Sigmoid colon (tissue), 7 donors: Measurements from ENCODE around the gene NUDT2. TPM values are rescaled to one million over a fixed set of nuclear protein-coding genes. Genes with fewer than 3 reads are reported as not detected.
"Not testable (repeated sequence)": the region's sequence is repeated elsewhere in the genome, so short reads cannot be mapped to it uniquely, and the experiment has no call there.

Experiments
- DNase-seq: peaks from one replicate; pipeline ENCODE4 v3.0.0-alpha.2; 2019
- H3K27ac ChIP-seq, 4 donors: fragments of 200-600 bp; sonication (generic); one replicate each; pipeline ENCODE4 v1.5.1; 2016 to 2019; ENCODE audit warnings: mild to moderate bottlenecking in 1 of 4
- H3K27me3 ChIP-seq, 3 donors: fragments of 200-600 bp; sonication (generic); one replicate each; pipeline ENCODE4 v1.5.1; 2019; ENCODE audit warnings: mild to moderate bottlenecking in 1 of 3
- H3K36me3 ChIP-seq, 4 donors: fragments of 200-600 bp; sonication (generic); one replicate each; pipeline ENCODE4 v1.5.1; 2016 to 2019
- H3K4me1 ChIP-seq, 4 donors: fragments of 200-600 bp; sonication (generic); one replicate each; pipeline ENCODE4 v1.5.1; 2017 to 2019
- H3K4me3 ChIP-seq, 4 donors: fragments of 200-600 bp; sonication (generic); one replicate each; pipeline ENCODE4 v1.5.1; 2017 to 2019; ENCODE audit warnings: mild to moderate bottlenecking in 2 of 4, moderate library complexity in 1 of 4
- H3K9me3 ChIP-seq, 4 donors: fragments of 200-600 bp in 3 of 4; sonication (generic) in 3 of 4; one replicate each; pipeline versions ENCODE4 v1.5.1 to v1.6.1; 2013 to 2019
- EP300 ChIP-seq, 4 donors: sonication (generic); formaldehyde crosslinking; IDR thresholded peaks; one replicate each; pipeline ENCODE4 v1.6.1; 2017; ENCODE audit warnings: antibody characterized with exemption in 4 of 4
- POLR2A ChIP-seq, 2 donors: fragments of 450-650 bp; IDR thresholded peaks; one replicate each; pipeline ENCODE4 v1.6.1; 2016; ENCODE audit warnings: antibody characterized with exemption in 2 of 2, mild to moderate bottlenecking in 2 of 2, moderate library complexity in 2 of 2
- POLR2AphosphoS5 ChIP-seq, 4 donors: sonication (generic); formaldehyde crosslinking; IDR thresholded peaks; one replicate each; pipeline ENCODE4 v1.6.1; 2017; ENCODE audit warnings: antibody characterized with exemption in 4 of 4
- WGBS, 2 donors: extraction: QIAGEN DNeasy Blood & Tissue Kit; methylation state at CpG; one replicate each; pipeline ENCODE4 v1.1.7; 2013; 5-methylcytosine and 5-hydroxymethylcytosine counted together
- intact Hi-C: fragments of 100-400 bp; cut with DNase I; formaldehyde crosslinking; loops from one replicate; pipeline ENCODE4 v1.15.1; 2023
- polyA plus RNA-seq, 3 donors: library from polyadenylated mRNA; stranded (reverse); fragments of 200-250 nt; gene quantifications; one replicate each; pipeline ENCODE4 v1.2.3, GENCODE V29; 2013
- total RNA-seq, 4 donors: library from RNA; depleted of rRNA; stranded (reverse); fragments of >200 nt; gene quantifications; one replicate each; pipeline ENCODE4 v1.1.0, GENCODE V29; 2016
- TF ChIP-seq, protein P1 (sequence below), 4 experiments: fragments of 450-650 bp in 3 of 4; fragments of 200-600 bp in 1 of 4; IDR thresholded peaks; one replicate each; pipeline ENCODE4 v1.5.1; 2016 to 2019; ENCODE audit warnings: antibody characterized with exemption in 4 of 4, mild to moderate bottlenecking in 3 of 4, moderate library complexity in 2 of 4
- donor health status: healthy with polysubstance abuse.
- donor health status: Bipolar disorder and iron deficiency.
- donor health status: healthy.

NUDT2 gene
- total and polyA plus RNA-seq, 7 donors: 12.1 to 59.9 (median 35.6) TPM

DNA sequence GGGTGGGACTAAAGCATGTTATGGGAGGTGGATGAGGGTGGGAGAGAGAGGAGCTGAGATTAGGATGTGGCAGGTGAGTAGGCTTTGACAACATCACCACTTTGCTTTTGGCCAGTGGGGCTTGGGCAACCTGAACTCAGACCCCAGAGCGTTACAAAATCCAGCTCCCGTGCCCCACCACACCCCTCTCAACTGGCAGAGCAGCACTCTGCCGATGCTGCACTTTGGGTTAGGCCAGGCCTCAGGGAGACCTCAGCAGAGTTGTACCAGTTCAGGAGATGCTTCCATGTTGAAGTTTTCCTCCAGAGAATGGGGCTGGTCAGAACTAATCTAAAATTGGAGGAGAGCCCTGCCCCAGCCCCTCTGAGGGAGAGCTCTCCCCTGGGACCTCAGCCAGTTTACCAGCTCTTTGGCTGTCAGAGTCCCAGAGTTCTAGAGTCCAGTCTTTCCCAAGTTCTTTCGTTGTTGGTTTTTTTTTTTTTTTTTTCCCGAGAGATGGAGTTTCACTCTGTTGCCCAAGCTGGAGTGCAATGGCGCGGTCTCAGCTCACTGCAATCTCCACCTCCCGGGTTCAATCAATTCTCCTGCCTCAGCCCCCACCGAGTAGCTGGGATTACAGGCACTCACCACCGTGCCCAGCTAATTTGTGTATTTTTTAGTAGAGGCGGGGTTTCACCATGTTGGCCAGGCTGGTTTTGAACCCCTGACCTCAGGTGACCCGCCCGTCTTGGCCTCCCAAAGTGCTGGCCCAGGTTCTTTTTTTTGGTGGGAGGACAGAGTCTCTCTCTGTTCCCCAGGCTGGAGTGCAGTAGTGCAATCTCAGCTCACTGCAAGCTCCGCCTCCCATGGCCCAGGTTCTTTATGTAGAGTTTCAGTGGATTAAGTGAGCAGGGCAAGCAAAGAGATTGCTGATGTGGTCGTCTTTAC lies 17.8 kb downstream of the NUDT2 start:
- intact Hi-C loops: no loop called here
- WGBS, 2 donors: 91 to 93% methylated on average over 15 of the region's 15 CpGs
- Histone ChIP-seq H3K36me3 (no peaks in the 10 kb centered on the region), H3K27ac (peak overlapping the region in 3 of 4 donors; percentile 88 to 93 (median 91)), H3K9me3 (no peaks in the 10 kb centered on the region), H3K27me3 (no peaks in the 10 kb centered on the region), H3K4me1 (peaks cover 2 to 55% (median 52%) of the 10 kb centered on the region in 4 donors), H3K4me3 (no peak overlapping the region)
- peak; percentile 56 for DNase-seq
- TF ChIP-seq EP300 (IDR thresholded peaks at IDR 0.05) (no peak), POLR2A (IDR thresholded peaks at IDR 0.05) (no peak), POLR2AphosphoS5 (IDR thresholded peaks at IDR 0.05) (no peak)
- TF ChIP-seq, protein P1, sequence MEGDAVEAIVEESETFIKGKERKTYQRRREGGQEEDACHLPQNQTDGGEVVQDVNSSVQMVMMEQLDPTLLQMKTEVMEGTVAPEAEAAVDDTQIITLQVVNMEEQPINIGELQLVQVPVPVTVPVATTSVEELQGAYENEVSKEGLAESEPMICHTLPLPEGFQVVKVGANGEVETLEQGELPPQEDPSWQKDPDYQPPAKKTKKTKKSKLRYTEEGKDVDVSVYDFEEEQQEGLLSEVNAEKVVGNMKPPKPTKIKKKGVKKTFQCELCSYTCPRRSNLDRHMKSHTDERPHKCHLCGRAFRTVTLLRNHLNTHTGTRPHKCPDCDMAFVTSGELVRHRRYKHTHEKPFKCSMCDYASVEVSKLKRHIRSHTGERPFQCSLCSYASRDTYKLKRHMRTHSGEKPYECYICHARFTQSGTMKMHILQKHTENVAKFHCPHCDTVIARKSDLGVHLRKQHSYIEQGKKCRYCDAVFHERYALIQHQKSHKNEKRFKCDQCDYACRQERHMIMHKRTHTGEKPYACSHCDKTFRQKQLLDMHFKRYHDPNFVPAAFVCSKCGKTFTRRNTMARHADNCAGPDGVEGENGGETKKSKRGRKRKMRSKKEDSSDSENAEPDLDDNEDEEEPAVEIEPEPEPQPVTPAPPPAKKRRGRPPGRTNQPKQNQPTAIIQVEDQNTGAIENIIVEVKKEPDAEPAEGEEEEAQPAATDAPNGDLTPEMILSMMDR (IDR thresholded peaks at IDR 0.05): no peak

DNA sequence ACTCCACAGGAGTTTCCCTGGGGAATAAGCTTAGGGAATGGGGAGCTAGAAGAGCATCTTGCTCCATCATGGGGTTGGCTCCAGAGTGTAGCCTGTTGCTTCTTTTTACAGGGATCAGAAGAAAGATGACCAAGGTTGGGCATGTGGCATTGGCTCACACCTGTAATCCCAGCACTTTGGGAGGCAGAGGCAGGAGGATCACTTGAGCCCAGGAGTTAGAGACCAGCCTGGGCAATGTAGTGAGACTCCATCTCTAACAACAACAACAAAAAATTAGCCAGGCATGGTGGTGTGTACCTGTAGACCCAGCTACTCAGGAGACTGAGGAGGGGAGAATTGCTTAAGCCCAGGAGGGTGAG lies 18.4 kb downstream of the NUDT2 start:
- no peak for TF ChIP-seq POLR2AphosphoS5 (IDR thresholded peaks at IDR 0.05)
- TF ChIP-seq EP300 (IDR thresholded peaks at IDR 0.05): no peak
- TF ChIP-seq, protein P1 (IDR thresholded peaks at IDR 0.05): no peak
- TF ChIP-seq POLR2A (IDR thresholded peaks at IDR 0.05): no peak
- no peaks in the 10 kb centered on the region for H3K27me3 ChIP-seq
- H3K9me3 ChIP-seq: no peaks in the 10 kb centered on the region
- peak overlapping the region in 3 of 4 donors; percentile 88 to 93 (median 91) for H3K27ac ChIP-seq
- peaks cover 2 to 48% (median 45%) of the 10 kb centered on the region in 4 donors for H3K4me1 ChIP-seq
- no peak for DNase-seq
- no peaks in the 10 kb centered on the region for H3K36me3 ChIP-seq
- intact Hi-C loops: no loop called here
- no peak overlapping the region for H3K4me3 ChIP-seq

DNA sequence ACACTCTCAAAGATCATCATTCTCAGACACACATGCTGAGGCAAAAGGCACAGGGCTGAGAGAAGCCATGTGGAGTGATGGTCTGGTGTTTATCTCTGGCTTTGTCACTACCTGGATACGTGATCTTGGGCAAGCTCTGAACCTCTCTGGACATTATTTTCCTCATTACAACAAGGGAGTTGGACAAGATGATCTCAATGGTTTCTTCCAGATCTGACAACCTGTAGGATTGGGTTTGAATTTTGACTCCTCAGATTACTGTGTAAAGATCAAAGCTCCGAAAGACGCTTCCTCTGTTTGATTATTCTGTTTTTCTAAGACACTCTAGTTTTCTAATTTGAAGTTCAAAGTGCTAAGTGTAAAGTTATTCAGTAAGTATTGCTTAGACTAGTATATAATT lies 20.0 kb downstream of the NUDT2 start:
- Histone ChIP-seq H3K4me1 (peaks cover 2 to 33% (median 30%) of the 10 kb centered on the region in 4 donors), H3K9me3 (no peaks in the 10 kb centered on the region), H3K36me3 (no peaks in the 10 kb centered on the region), H3K4me3 (no peak overlapping the region), H3K27me3 (no peaks in the 10 kb centered on the region), H3K27ac (no peak overlapping the region)
- intact Hi-C loops: no loop called here
- DNase-seq: no peak
- TF ChIP-seq, protein P1 (IDR thresholded peaks at IDR 0.05): no peak
- no peak for TF ChIP-seq POLR2A (IDR thresholded peaks at IDR 0.05)
- no peak for TF ChIP-seq EP300 (IDR thresholded peaks at IDR 0.05)
- TF ChIP-seq POLR2AphosphoS5 (IDR thresholded peaks at IDR 0.05): no peak
- WGBS, 2 donors: 90 to 96% methylated on average over 3 of the region's 3 CpGs

DNA sequence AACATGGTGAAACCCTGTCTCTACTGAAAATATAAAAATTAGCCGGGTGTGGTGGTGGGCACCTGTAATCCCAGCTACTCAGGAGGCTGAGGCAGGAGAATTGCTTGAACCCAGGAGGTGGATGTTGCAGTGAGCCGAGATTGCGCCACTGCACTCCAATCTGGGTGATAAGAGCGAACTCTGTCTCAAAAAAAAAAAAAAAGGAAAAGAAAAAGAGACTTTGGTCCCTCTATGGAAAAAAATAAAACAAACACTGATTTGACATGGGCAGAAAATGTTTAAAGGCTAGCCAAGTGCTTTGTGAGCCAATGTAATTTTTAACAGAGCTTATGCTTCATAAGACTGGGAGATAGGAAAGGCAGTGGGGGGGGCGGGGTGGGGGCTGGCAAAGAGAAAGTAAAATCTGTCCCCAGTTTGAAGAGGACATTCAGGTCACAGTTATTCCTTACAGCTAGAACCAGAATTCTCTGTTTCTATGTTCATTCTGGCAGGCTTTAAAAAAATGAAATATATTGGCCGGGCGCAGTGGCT lies 22.8 kb downstream of the NUDT2 start:
- H3K4me3 ChIP-seq, H3K27me3 ChIP-seq, H3K4me1 ChIP-seq, H3K36me3 ChIP-seq, H3K27ac ChIP-seq, H3K9me3 ChIP-seq, intact Hi-C loops, DNase-seq: not testable (repeated sequence)
- WGBS, 2 donors: 26 to 71% methylated on average over 7 of the region's 7 CpGs

DNA sequence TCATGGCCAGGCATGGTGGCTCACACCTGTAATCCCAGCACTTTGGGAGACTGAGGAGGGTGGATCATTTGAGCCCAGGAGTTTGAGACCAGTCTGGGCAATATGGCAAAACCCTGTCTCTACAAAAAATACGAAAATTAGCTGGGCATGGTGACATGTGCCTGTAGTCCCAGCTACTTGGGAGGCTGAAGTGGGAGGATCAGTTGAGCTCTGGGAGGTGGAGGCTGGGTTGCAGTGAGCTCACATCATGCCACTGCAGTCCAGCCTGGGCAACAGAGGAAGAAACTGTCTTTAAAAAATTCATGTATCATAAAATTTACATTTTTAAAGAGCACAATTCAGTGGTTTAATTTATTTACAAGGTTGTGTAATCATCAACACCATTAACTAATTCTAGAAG lies 23.6 kb downstream of the NUDT2 start:
- H3K9me3 ChIP-seq, H3K4me3 ChIP-seq, H3K27ac ChIP-seq, H3K27me3 ChIP-seq, DNase-seq, H3K36me3 ChIP-seq, H3K4me1 ChIP-seq, intact Hi-C loops: not testable (repeated sequence)
- 69 to 89% methylated on average over 1 of the region's 1 CpG for WGBS, 2 donors
